Liver (tissue), 3 donors: Measurements from ENCODE around the gene NIBAN1.

Experiments used
- ATF3 ChIP-seq: IDR thresholded peaks from 2 replicates; pipeline ENCODE4 v1.6.1; 2016; ENCODE audit warnings: antibody characterized with exemption
- CTCF ChIP-seq: fragments of 150-350 bp; IDR thresholded peaks from 2 replicates; pipeline ENCODE4 v1.5.1; 2017; ENCODE audit warnings: improper control_type of control experiment, low read depth, low read length; ENCODE audit not compliant: missing input control
- EGR1 ChIP-seq, 2 donors: IDR thresholded peaks; 2 replicates each; pipeline ENCODE4 v1.6.1; 2016 to 2018; ENCODE audit warnings: antibody characterized with exemption in 2 of 2, low read depth in 2 of 2
- JUND ChIP-seq, 2 donors: IDR thresholded peaks; 2 replicates each; pipeline ENCODE4 v1.6.1; 2016; ENCODE audit warnings: antibody characterized with exemption in 2 of 2
- RAD21 ChIP-seq, 2 donors: IDR thresholded peaks; 2 replicates each; pipeline ENCODE4 v1.6.1; 2016; ENCODE audit warnings: antibody characterized with exemption in 2 of 2, mild to moderate bottlenecking in 2 of 2
- SP1 ChIP-seq: IDR thresholded peaks from 2 replicates; pipeline ENCODE4 v1.6.1; 2018; ENCODE audit warnings: antibody characterized with exemption, mild to moderate bottlenecking
- ZBTB33 ChIP-seq: IDR thresholded peaks from 2 replicates; pipeline ENCODE4 v1.6.1; 2016; ENCODE audit warnings: antibody characterized with exemption
- TF ChIP-seq, protein P1 (sequence below): IDR thresholded peaks from 2 replicates; pipeline ENCODE4 v1.6.1; 2016; ENCODE audit warnings: antibody characterized with exemption
- TF ChIP-seq, protein P2 (sequence below): IDR thresholded peaks from 2 replicates; pipeline ENCODE4 v1.6.1; 2016; ENCODE audit warnings: antibody characterized with exemption, mild to moderate bottlenecking
- donor health status: healthy.
- donor health status: healthy.

- TF ChIP-seq, protein P1, sequence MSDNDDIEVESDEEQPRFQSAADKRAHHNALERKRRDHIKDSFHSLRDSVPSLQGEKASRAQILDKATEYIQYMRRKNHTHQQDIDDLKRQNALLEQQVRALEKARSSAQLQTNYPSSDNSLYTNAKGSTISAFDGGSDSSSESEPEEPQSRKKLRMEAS, result no peak
- TF ChIP-seq CTCF, result no peak
- TF ChIP-seq SP1, result no peak
- TF ChIP-seq EGR1 (IDR thresholded peaks at IDR 0.05; ENCODE audit: low read depth in 2 of 2), result no peak
- peak in 1 of 2 donors; percentile 29 for TF ChIP-seq RAD21 (IDR thresholded peaks at IDR 0.05)
- no peak for TF ChIP-seq ATF3
- TF ChIP-seq JUND (IDR thresholded peaks at IDR 0.05), result no peak
- no peak for TF ChIP-seq ZBTB33
- TF ChIP-seq, protein P2, sequence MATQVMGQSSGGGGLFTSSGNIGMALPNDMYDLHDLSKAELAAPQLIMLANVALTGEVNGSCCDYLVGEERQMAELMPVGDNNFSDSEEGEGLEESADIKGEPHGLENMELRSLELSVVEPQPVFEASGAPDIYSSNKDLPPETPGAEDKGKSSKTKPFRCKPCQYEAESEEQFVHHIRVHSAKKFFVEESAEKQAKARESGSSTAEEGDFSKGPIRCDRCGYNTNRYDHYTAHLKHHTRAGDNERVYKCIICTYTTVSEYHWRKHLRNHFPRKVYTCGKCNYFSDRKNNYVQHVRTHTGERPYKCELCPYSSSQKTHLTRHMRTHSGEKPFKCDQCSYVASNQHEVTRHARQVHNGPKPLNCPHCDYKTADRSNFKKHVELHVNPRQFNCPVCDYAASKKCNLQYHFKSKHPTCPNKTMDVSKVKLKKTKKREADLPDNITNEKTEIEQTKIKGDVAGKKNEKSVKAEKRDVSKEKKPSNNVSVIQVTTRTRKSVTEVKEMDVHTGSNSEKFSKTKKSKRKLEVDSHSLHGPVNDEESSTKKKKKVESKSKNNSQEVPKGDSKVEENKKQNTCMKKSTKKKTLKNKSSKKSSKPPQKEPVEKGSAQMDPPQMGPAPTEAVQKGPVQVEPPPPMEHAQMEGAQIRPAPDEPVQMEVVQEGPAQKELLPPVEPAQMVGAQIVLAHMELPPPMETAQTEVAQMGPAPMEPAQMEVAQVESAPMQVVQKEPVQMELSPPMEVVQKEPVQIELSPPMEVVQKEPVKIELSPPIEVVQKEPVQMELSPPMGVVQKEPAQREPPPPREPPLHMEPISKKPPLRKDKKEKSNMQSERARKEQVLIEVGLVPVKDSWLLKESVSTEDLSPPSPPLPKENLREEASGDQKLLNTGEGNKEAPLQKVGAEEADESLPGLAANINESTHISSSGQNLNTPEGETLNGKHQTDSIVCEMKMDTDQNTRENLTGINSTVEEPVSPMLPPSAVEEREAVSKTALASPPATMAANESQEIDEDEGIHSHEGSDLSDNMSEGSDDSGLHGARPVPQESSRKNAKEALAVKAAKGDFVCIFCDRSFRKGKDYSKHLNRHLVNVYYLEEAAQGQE, result no peak
Measured at GRCh38 chr1:184973272-184974055, 844 bp downstream of the NIBAN1 start.
